NCI-H2171 treated with DMSO at 0.1 percent for 48 hours (cell line): ENCODE measurements around the gene CLEC5A.
"Not testable (repeated sequence)": the region's sequence is repeated elsewhere in the genome, so short reads cannot be mapped to it uniquely, and the experiment has no call there.

ENCODE experiments used
- DNase-seq: peaks from one replicate; lab custom pipeline; 2025; lab: John Stamatoyannopoulos, UW

The CLEC5A gene

GRCh38 chr7:141949021-141949420, 2.2 kb upstream of the CLEC5A start:
- no peak for DNase-seq

DNA sequence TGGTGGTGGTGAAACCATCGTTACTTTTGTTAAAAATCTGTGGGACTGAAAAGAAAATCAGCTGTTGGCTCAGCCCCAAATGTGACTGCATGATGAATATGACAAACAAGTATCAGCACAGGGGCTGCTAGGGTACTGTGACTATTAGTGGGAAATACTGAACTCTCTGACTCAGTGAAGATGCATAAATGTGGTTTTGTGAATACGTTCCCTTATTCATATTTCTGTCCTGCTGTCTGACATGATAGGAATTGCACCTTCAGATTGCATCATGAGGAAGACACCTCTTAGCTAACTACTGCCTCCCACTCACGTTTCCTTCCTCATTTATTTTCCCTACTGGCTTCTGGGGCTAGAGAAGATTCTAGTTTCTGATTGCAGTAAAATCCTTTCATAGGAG, 1.4 kb downstream of the CLEC5A start:
- no peak for DNase-seq

DNA sequence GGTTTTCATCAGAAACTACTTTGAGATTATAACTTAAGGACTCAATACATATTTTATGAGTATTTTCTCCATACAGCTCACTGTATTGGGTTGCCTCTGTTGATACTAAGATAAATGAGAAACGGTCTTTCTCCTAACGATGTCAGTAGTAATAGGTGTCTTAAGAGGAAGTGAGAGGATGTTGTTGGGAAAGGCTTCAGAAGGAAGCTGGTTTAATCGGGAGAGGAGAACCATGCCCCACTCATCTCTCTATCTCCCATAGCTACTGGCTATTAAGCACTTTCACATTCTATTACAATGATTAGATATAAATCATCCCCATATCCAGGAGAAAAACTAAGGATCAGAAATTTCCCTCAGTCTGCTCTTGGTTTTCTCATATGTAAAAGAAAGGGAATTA, 2.0 kb downstream of the CLEC5A start:
- no peak for DNase-seq

DNA sequence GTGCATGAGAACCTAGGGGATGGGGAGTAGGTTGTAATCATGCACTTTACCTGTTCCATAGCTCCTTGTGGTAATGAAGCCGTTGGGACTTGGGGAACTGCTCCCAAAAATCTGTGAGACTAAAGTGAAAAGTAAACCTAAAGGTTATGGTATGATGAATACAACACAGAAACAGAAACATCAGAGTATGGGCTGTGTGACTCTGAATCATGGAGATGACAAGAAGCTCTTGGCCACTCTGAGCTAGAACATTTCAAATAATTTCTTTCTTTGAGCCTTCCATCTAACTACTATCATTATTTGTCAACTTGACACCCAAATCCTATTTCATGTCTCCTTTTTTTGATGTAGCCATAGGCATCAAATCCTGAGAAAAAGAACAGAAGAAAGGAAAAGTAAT, 2.9 kb downstream of the CLEC5A start:
- DNase-seq = no peak

DNA sequence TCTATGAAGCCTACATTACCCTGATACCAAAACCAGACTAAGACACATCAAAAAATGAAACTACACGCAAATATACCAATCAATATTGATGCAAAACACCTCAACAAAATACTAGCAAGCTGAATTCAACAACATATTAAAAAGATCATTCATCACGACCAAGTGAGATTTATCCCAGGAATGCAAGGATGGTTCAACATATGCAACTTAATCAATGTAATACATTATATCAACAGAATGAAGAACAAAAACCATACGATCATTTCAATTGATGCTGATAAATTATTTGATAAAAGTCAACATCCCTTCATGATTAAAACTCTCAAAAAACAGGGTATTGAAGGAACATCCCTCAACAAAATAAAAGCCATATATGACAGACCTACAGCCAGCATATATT, 5.7 kb downstream of the CLEC5A start:
- no peak for DNase-seq

- no peak for DNase-seq
Observed at GRCh38 chr7:141930211-141930610, 16.6 kb downstream of the CLEC5A start.

GRCh38 chr7:141928845-141929195, 18.0 kb downstream of the CLEC5A start:
- no peak for DNase-seq

DNA sequence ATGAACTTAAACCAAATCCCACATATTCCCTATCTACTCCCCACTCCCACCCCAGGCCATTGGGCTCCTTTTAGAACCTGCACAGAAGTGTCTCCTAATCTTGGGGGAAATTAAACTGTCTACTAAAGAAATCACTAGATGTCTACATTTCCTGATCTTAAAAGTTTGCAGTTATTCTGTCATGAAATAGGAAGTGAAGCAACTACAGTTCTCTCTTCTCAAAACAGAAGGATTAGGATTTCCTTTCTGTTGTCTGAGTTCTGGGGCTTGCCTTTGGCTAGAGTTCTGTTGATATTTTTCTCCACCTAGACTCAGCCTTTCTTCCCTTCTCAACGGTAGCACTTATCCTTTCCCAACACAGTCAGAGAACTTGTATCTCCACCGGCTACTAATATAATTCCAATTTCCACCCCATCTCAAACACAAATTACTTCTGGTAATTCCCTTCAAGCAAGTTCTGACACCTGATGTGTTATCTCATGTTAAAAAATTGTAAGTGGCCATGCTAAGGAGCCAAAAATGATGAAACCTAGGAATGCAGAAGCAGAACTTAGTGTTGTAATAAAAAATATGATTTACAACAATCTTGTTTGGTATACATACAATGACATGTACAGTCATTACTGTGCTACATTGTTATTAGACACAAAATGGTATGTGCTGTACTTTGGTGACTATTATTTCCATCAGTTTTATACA, 18.5 kb downstream of the CLEC5A start:
- no peak for DNase-seq

- no peak for DNase-seq
Observed at GRCh38 chr7:141920281-141920680, 26.5 kb downstream of the CLEC5A start.

- no peak for DNase-seq
Observed at GRCh38 chr7:141916099-141916498, 30.7 kb downstream of the CLEC5A start, which contains the start of gene OR9A4. OR9A4 (plus strand) TSS chr7:141916399; CDS start chr7:141918876, 2,477 bp downstream.

GRCh38 chr7:141915565-141915964, 31.2 kb downstream of the CLEC5A start:
- no peak for DNase-seq

DNA sequence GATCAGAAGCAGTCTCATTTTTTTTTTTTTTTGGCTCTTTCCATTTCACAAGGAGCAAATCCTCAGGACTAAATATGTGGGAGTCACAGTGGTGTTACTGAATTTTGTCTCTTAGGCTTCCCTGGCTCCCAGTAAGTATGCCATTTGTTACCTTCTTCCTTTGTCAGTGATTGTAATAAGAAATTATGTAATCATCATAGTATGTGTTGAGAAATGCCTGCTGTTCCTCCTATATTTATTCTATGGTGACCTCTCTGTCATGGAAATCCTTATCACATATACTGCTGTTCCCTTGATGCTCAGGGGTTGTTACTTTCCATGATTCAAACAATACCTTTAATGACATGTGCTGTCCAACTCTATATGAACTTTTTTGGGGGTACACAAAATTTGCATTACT, 35.4 kb downstream of the CLEC5A start:
- no peak for DNase-seq

DNA sequence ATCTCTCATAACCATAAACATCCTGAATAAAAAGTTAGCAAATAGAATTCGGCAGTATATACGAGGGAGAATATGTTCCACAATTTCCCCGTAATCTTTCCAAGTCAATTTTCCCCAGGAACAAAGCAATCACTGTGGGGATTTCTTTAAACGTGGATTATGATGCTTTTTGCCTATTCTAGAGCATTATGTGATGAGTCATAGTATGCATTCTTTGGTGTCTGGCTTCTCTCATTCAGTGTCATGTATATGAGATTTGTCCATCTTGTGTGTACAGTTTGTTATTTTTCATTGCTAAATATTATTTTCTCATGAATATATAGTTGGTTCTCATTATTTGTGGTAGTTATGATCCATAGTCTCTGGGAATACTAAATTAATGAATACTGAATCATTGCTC, 40.5 kb downstream of the CLEC5A start:
- no peak for DNase-seq

- not testable (repeated sequence) for DNase-seq
Observed at GRCh38 chr7:141899366-141899765, 47.4 kb downstream of the CLEC5A start.

DNA sequence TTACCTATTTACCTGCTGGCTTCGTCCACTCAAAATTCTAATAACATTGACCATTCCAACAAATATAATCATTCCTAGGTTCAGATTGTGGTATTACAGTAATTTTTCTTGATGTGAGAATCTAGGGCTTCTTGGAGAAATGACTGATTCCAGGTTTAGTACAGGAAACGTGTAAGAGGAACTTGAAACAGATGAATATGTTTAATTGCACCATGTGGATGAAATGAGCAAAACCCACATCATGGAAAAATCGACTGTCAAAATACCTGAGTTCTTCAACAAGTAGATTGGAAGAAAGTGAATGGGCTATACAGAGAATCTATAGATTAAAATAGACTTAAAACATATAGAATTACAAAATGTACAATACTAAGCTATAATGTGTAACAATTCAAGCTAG, 55.4 kb downstream of the CLEC5A start:
- DNase-seq = no peak

GRCh38 chr7:141889321-141889720, 57.5 kb downstream of the CLEC5A start:
- no peak for DNase-seq

DNA sequence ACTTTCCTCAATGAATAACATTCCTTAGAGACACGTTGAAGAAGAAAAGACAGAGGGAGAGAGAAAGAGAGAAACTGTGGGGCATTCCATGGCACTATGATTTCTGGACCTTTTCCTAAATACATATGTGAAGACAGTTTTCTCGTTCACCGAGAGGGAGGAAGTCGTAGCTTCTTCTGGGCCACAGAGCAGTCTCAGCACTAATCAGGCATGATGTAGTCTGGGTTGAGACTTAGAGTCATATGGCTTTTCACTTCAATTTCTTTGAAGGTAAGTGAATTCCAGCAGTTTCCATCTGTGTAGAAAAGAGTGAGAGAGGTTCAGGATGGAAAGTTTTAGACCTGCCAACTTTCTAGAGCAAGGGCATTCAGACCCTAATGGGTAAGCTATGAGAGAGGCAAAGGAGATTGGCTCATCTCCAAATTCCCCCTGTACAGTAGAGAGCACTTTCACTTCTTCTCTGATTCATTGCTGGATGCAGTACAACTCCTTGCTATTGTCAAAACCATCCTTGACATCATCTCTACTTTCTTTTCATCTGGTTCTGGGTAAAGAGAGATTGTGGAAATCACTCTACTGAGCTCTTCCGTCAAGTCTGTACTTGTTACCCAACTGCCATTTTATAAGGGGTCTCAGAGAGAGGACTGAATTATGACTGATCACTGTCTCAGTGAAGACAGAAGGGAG, 62.1 kb downstream of the CLEC5A start:
- DNase-seq = no peak

DNA sequence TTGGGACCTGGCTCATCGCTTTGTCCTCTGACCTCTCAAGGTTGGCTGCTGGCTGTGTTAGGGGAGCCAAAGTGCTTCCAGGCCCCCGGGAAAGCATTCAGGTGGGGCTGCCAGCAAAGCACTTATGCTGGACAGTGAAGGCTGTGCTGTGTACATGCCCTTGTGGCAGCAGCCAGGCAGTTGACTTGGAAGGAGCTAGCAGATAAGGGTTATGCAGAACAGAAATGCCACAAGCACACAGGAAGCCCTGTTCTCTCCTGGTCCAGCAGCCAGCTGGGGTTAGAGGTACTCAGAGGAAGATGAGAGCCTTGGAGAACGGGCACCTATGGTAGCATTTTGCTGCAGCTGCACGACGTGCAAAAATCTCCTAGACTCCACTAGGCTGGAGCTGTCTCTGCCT, 65.8 kb downstream of the CLEC5A start:
- DNase-seq = no peak

DNA sequence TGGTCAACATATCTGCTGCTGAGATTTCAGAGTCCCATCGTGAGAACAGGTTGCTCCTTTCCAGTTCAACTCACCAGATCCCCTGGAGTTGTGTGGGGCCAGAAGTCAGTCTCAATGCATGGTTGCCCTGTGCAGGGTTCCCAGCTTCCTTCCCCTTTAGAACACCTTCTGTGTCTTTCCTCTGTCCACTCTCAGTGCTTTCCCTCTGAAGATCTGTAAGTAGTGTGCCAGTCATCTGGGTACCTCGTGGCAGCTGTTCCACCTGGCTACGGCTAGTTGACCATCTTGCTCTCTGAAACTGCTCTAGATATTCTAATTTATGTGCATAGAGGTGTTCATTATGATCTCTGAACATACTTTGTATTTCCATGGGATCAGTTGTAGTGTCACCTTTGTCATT, 69.4 kb downstream of the CLEC5A start:
- no peak for DNase-seq
